ACHN (cell line): Measurements from ENCODE around the gene CAMK2B.
"Not testable (repeated sequence)": the region's sequence is repeated elsewhere in the genome, so short reads cannot be mapped to it uniquely, and the experiment has no call there.

Source experiments
- DNase-seq: peaks from one replicate; pipeline ENCODE4 v3.0.0-alpha.2; 2015
- in situ Hi-C: cut with HindIII; loops from 2 replicates; pipeline ENCODE4 v1.10.0; 2017; ENCODE audit warnings: low sequenced_read_pairs, low pct_ligation_motif_present, low pct_unique_long_range_greater_than_20kb

Gene CAMK2B

GRCh38 chr7:44177570-44178131, 147.7 kb downstream of the CAMK2B start:
- DNase-seq, result peak; percentile 69
- in situ Hi-C loops, result no loop called here

DNA sequence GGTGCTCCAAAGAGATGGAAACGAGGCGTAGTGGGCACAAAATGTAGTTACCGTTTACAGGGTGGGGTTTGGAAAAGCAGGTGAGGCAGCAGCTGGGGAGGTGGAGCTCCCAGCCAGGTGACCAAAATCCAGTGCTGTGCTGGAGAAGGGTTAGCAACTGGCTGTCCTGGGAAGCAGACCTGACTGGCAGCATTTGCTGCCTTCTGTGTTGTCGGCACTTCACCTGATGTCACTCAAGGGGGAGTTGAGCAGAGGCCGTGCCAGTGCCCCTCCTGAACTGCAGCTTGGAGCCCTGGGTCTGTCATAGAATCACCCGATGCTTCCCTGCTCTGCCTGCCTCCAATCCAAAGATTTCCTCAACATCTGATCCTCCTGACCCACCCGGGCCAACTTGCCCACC, 148.9 kb downstream of the CAMK2B start:
- in situ Hi-C loops, result no loop called here
- DNase-seq, result no peak

GRCh38 chr7:44175730-44176129, 149.7 kb downstream of the CAMK2B start:
- no peak for DNase-seq
- in situ Hi-C loops, result no loop called here

- not testable (repeated sequence) for DNase-seq
These were observed 150.8 kb downstream of the CAMK2B start for GRCh38 chr7:44174694-44174948.

GRCh38 chr7:44173911-44174693, 151.3 kb downstream of the CAMK2B start:
- in situ Hi-C loops, result no loop called here
- no peak for DNase-seq

More at GRCh38 chr7:44174694-44174948, 150.8 kb downstream of the CAMK2B start:
- in situ Hi-C loops, result not testable (repeated sequence)

DNA sequence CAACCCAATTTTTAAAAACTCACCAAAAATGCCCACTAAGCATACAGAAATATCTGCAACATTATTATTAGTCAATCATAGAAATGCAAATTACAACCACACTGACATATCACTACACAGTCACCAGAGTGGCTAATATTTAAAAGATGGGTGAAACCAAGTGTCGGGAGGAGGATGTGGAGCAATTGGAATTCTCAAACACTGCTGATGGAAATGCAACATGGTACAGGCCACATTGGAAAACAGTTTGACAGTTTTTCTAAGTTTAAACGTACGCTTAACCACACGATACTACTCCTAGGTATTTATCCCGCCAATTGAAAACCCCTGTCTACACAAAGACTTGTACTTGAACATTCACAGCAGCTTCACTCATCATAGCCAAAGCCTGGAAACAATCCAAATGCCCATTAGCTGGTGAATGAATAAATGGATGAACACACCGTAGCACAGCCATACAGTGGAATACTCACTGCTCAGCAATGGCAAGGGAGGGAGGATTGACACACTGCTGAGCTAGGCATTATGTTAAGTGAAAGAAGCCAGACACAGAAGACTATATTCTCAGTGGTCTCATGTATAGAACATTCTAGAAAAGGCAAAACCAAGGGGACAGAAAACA, 152.5 kb downstream of the CAMK2B start:
- in situ Hi-C loops, result no loop called here
- peak; percentile 97 for DNase-seq

- DNase-seq, result no peak
- in situ Hi-C loops, result no loop called here
These were observed 153.0 kb downstream of the CAMK2B start for GRCh38 chr7:44172352-44172751.

DNA sequence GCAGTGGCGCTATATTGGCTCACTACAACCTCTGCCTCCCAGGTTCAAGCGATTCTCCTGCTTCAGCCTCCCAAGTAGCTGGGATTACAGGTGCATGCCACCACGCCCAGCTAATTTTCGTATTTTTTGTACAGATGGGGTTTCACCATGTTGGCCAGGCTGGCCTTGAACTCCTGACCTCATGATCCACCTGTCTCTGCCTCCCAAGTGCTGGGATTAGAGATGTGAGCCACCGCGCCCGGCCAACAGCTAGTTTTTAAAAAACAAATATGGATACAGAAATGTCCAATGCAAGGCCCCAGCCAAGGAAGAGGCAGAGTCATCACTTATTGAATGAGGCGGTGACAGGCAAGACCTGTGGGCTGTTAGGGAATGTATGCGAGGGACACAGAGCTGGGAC, 153.5 kb downstream of the CAMK2B start:
- in situ Hi-C loops, DNase-seq: not testable (repeated sequence)

DNA sequence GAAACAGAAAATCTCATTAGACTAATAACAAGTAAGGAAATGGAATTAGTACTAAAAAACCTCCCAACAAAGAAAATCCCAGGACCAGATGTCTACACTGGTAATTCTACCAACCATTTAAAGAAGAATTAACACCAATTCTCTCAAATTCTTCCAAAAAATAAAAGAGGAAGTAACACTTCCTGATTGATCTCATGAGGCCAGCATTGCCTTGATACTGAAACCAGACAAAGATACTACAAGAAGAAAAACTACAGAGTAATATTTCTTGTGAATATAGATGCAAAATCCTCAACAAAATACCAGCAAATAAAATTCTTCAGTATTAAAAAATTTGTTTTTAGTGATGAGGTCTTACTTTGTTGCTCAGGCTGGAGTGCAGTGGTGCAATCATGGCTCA, 157.5 kb downstream of the CAMK2B start:
- DNase-seq, result no peak
- in situ Hi-C loops, result no loop called here
